HG02759 (cell line): ENCODE data around the gene APBA1.

Source experiments
- ATAC-seq: cut with Tn5 transposase; IDR thresholded peaks from one replicate; pipeline ENCODE4 v1.9.1; 2021; ENCODE audit warnings: mild to moderate bottlenecking, moderate library complexity; ENCODE audit not compliant: unreplicated experiment

APBA1 gene

GRCh38 chr9:69580582-69581214 is 91.5 kb downstream of the APBA1 start:
- no peak for ATAC-seq

- no peak for ATAC-seq
Observed at GRCh38 chr9:69579760-69580581, 92.2 kb downstream of the APBA1 start.

- no peak for ATAC-seq
Observed at GRCh38 chr9:69579032-69579758, 93.0 kb downstream of the APBA1 start.

- no peak for ATAC-seq
Observed at GRCh38 chr9:69578026-69578425, 94.1 kb downstream of the APBA1 start.

GRCh38 chr9:69577123-69577522 is 95.0 kb downstream of the APBA1 start:
- ATAC-seq = no peak

GRCh38 chr9:69574057-69574456 is 98.1 kb downstream of the APBA1 start:
- ATAC-seq = no peak

- no peak for ATAC-seq
Observed at GRCh38 chr9:69573651-69574050, 98.5 kb downstream of the APBA1 start.

GRCh38 chr9:69572611-69573010 is 99.6 kb downstream of the APBA1 start:
- no peak for ATAC-seq

- no peak for ATAC-seq
Observed at GRCh38 chr9:69571032-69571431, 101.1 kb downstream of the APBA1 start.

GRCh38 chr9:69569738-69570451 is 102.3 kb downstream of the APBA1 start:
- no peak for ATAC-seq

GRCh38 chr9:69564557-69564956 is 107.6 kb downstream of the APBA1 start:
- ATAC-seq = no peak

GRCh38 chr9:69559126-69559525 is 113.0 kb downstream of the APBA1 start:
- no peak for ATAC-seq

- no peak for ATAC-seq
Observed at GRCh38 chr9:69556707-69557106, 115.5 kb downstream of the APBA1 start.

GRCh38 chr9:69555802-69556201 is 116.4 kb downstream of the APBA1 start:
- no peak for ATAC-seq

GRCh38 chr9:69554945-69555344 is 117.2 kb downstream of the APBA1 start:
- no peak for ATAC-seq

- ATAC-seq = peak; percentile 43
Observed at GRCh38 chr9:69549310-69550202, 122.6 kb downstream of the APBA1 start.

- no peak for ATAC-seq
Observed at GRCh38 chr9:69548681-69549080, 123.5 kb downstream of the APBA1 start.

- ATAC-seq = no peak
Observed at GRCh38 chr9:69546265-69546664, 125.9 kb downstream of the APBA1 start.

GRCh38 chr9:69542942-69543704 is 129.0 kb downstream of the APBA1 start:
- no peak for ATAC-seq
